ENCODE data around the gene VCL.
"Not testable (repeated sequence)": the region's sequence is repeated elsewhere in the genome, so short reads cannot be mapped to it uniquely, and the experiment has no call there.

VCL gene

GRCh38 chr10:73973427-73973826 lies 24.5 kb upstream of the VCL start:
- no peak for DNase-seq

- DNase-seq, result no peak
Measured at GRCh38 chr10:73974309-73974946, 23.5 kb upstream of the VCL start.

- no peak for DNase-seq
Measured at GRCh38 chr10:73975388-73975787, 22.5 kb upstream of the VCL start.

GRCh38 chr10:73979141-73979808 lies 18.6 kb upstream of the VCL start:
- DNase-seq, result no peak

GRCh38 chr10:73979809-73980433 lies 18.0 kb upstream of the VCL start:
- no peak for DNase-seq

GRCh38 chr10:73981812-73982211 lies 16.1 kb upstream of the VCL start:
- no peak for DNase-seq

- no peak for DNase-seq
Measured at GRCh38 chr10:73983096-73984047, 14.5 kb upstream of the VCL start.

GRCh38 chr10:73989594-73990150 lies 8.2 kb upstream of the VCL start:
- no peak for DNase-seq

GRCh38 chr10:73991203-73991883 lies 6.6 kb upstream of the VCL start:
- DNase-seq, result no peak

- no peak for DNase-seq
Measured at GRCh38 chr10:73991884-73992245, 6.1 kb upstream of the VCL start.

GRCh38 chr10:73992899-73993788 lies 4.8 kb upstream of the VCL start:
- DNase-seq, result no peak

GRCh38 chr10:73995035-73995358 lies 2.9 kb upstream of the VCL start:
- DNase-seq, result no peak

GRCh38 chr10:73997461-73997786 lies 492 bp upstream of the VCL start:
- no peak for DNase-seq

- DNase-seq, result no peak
Measured at GRCh38 chr10:73998623-73998928, 660 bp downstream of the VCL start.

- DNase-seq, result peak; percentile 97
Measured at GRCh38 chr10:73998929-73999691, 1.2 kb downstream of the VCL start.

GRCh38 chr10:73999703-74000102 lies 1.8 kb downstream of the VCL start:
- peak; percentile 88 for DNase-seq

GRCh38 chr10:74000244-74000643 lies 2.3 kb downstream of the VCL start:
- DNase-seq, result not testable (repeated sequence)

- DNase-seq, result no peak
Measured at GRCh38 chr10:74000892-74001669, 3.2 kb downstream of the VCL start.

GRCh38 chr10:74006269-74006668 lies 8.4 kb downstream of the VCL start:
- no peak for DNase-seq

- peak; percentile 96 for DNase-seq
Measured at GRCh38 chr10:74008212-74008731, 10.4 kb downstream of the VCL start.

Measured in fibroblast of skin of right biceps (primary cell).